Hematopoietic multipotent progenitor cell treated with erythropoietin and hydrocortisone succinate and interleukin-3 and kit ligand, for 17 days (in vitro differentiated cells): ENCODE measurements around the gene PPP2R5A.
"Not testable (repeated sequence)": the region's sequence is repeated elsewhere in the genome, so short reads cannot be mapped to it uniquely, and the experiment has no call there.

Experiments
- DNase-seq: peaks from one replicate; pipeline ENCODE4 v3.0.0-alpha.2; 2015; ENCODE audit warnings: low spot score

Gene PPP2R5A

GRCh38 chr1:212267460-212267859, 17.8 kb upstream of the PPP2R5A start:
- DNase-seq: no peak

GRCh38 chr1:212269306-212269705, 15.9 kb upstream of the PPP2R5A start:
- DNase-seq: no peak

- no peak for DNase-seq
These were observed 14.6 kb upstream of the PPP2R5A start for GRCh38 chr1:212270564-212270963.

- DNase-seq: no peak
These were observed 14.0 kb upstream of the PPP2R5A start for GRCh38 chr1:212271234-212271633.

- no peak for DNase-seq
These were observed 13.3 kb upstream of the PPP2R5A start for GRCh38 chr1:212271823-212272485.

GRCh38 chr1:212281590-212281989, 3.6 kb upstream of the PPP2R5A start:
- DNase-seq: no peak

GRCh38 chr1:212283741-212284140, 1.5 kb upstream of the PPP2R5A start:
- no peak for DNase-seq

GRCh38 chr1:212284332-212284743, 872 bp upstream of the PPP2R5A start:
- no peak for DNase-seq

GRCh38 chr1:212285685-212286555, 710 bp downstream of the PPP2R5A start:
- DNase-seq: no peak

GRCh38 chr1:212286556-212287131, 1.4 kb downstream of the PPP2R5A start:
- peak; percentile 36 for DNase-seq

- no peak for DNase-seq
These were observed 2.2 kb downstream of the PPP2R5A start for GRCh38 chr1:212287261-212287895.

GRCh38 chr1:212287995-212288394, 2.8 kb downstream of the PPP2R5A start:
- not testable (repeated sequence) for DNase-seq

- DNase-seq: peak; percentile 29
These were observed 3.4 kb downstream of the PPP2R5A start for GRCh38 chr1:212288615-212289014.

GRCh38 chr1:212289262-212290077, 4.3 kb downstream of the PPP2R5A start:
- DNase-seq: no peak

GRCh38 chr1:212290608-212291007, 5.4 kb downstream of the PPP2R5A start:
- DNase-seq: no peak

- DNase-seq: peak; percentile 69
These were observed 6.4 kb downstream of the PPP2R5A start for GRCh38 chr1:212291505-212292134.

- DNase-seq: no peak
These were observed 7.3 kb downstream of the PPP2R5A start for GRCh38 chr1:212292250-212293105.

GRCh38 chr1:212293579-212293978, 8.4 kb downstream of the PPP2R5A start:
- DNase-seq: no peak

- no peak for DNase-seq
These were observed 9.8 kb downstream of the PPP2R5A start for GRCh38 chr1:212294983-212295382.

- no peak for DNase-seq
These were observed 10.4 kb downstream of the PPP2R5A start for GRCh38 chr1:212295579-212295978.
